Gastroesophageal sphincter (tissue), 4 donors: Measurements from ENCODE around the gene FAM78B. TPM values are rescaled to one million over a fixed set of nuclear protein-coding genes. Genes with fewer than 3 reads are reported as not detected.
A peak's percentile ranks its signal among the peaks of the same experiment; 100 is the strongest.

Experiments
- ATAC-seq: fragments of 150-250 bp; one replicate; pipeline ENCODE4 v1.9.1; 2016; ENCODE audit warnings: mild to moderate bottlenecking, moderate library complexity
- H3K27ac ChIP-seq, 4 donors: fragments of 200-600 bp; sonication (generic) in 3 of 4; 1 replicate in 3 of 4; 2 replicates in 1 of 4; pipeline ENCODE4 v1.5.1; 2016 to 2019
- H3K27me3 ChIP-seq: fragments of 200-600 bp; sonication (generic); one replicate; pipeline ENCODE4 v1.5.1; 2019
- H3K36me3 ChIP-seq, 2 donors: fragments of 200-600 bp; sonication (generic); one replicate each; pipeline ENCODE4 v1.5.1; 2019; ENCODE audit warnings: control low read depth in 1 of 2
- H3K4me1 ChIP-seq, 3 donors: fragments of 200-600 bp; sonication (generic); 1 replicate in 2 of 3; 2 replicates in 1 of 3; pipeline ENCODE4 v1.5.1; 2016 to 2019; ENCODE audit warnings: control low read depth in 2 of 3
- H3K4me3 ChIP-seq, 2 donors: fragments of 200-600 bp; sonication (generic); one replicate each; pipeline ENCODE4 v1.5.1; 2019; ENCODE audit warnings: mild to moderate bottlenecking in 1 of 2, moderate library complexity in 1 of 2
- H3K9me3 ChIP-seq, 3 donors: fragments of 200-600 bp; sonication (generic); one replicate each; pipeline ENCODE4 v1.5.1; 2017 to 2019; ENCODE audit warnings: control low read depth in 2 of 3
- EP300 ChIP-seq: sonication (generic); formaldehyde crosslinking; IDR thresholded peaks from one replicate; pipeline ENCODE4 v1.6.1; 2017; ENCODE audit warnings: antibody characterized with exemption, mild to moderate bottlenecking
- POLR2A ChIP-seq, 2 donors: fragments of 450-650 bp; IDR thresholded peaks; one replicate each; pipeline ENCODE4 v1.6.1; 2017; ENCODE audit warnings: antibody characterized with exemption in 2 of 2, mild to moderate bottlenecking in 2 of 2, moderate library complexity in 1 of 2
- POLR2AphosphoS5 ChIP-seq: sonication (generic); formaldehyde crosslinking; IDR thresholded peaks from one replicate; pipeline ENCODE4 v1.6.1; 2017; ENCODE audit warnings: antibody characterized with exemption
- WGBS, 2 donors: methylation state at CpG; one replicate each; pipeline ENCODE4 v1.1.5; 2018; ENCODE audit warnings: low coverage in 1 of 2; 5-methylcytosine and 5-hydroxymethylcytosine counted together
- total RNA-seq, 4 donors: library from RNA; depleted of rRNA; stranded (reverse); fragments of >200 nt; gene quantifications; one replicate each; pipeline ENCODE4 v1.1.0, GENCODE V29; 2016
- TF ChIP-seq, protein P1 (sequence below), 4 experiments: fragments of 200-600 bp in 2 of 4; fragments of 450-650 bp in 2 of 4; sonication (generic) in 1 of 4; IDR thresholded peaks; one replicate each; pipeline ENCODE4 v1.5.1; 2017 to 2019; ENCODE audit warnings: antibody characterized with exemption in 4 of 4, mild to moderate bottlenecking in 2 of 4, moderate library complexity in 2 of 4

FAM78B gene
- total RNA-seq, 4 donors from 2014 or later = 0.82 to 2.1 (median 1.2) TPM

GRCh38 chr1:166151804-166152203, 15.0 kb downstream of the FAM78B start:
- Histone ChIP-seq H3K27ac (no peak overlapping the region), H3K9me3 (no peaks in the 10 kb centered on the region), H3K27me3 (no peaks in the 10 kb centered on the region), H3K4me3 (no peak overlapping the region), H3K4me1 (peaks cover 0 to 4% (median 0%) of the 10 kb centered on the region in 3 donors), H3K36me3 (no peaks in the 10 kb centered on the region)
- WGBS, 2 donors = 82 to 98% methylated on average over 3 to 4 of the region's 5 CpGs
- no peak for ATAC-seq
- TF ChIP-seq, protein P1, sequence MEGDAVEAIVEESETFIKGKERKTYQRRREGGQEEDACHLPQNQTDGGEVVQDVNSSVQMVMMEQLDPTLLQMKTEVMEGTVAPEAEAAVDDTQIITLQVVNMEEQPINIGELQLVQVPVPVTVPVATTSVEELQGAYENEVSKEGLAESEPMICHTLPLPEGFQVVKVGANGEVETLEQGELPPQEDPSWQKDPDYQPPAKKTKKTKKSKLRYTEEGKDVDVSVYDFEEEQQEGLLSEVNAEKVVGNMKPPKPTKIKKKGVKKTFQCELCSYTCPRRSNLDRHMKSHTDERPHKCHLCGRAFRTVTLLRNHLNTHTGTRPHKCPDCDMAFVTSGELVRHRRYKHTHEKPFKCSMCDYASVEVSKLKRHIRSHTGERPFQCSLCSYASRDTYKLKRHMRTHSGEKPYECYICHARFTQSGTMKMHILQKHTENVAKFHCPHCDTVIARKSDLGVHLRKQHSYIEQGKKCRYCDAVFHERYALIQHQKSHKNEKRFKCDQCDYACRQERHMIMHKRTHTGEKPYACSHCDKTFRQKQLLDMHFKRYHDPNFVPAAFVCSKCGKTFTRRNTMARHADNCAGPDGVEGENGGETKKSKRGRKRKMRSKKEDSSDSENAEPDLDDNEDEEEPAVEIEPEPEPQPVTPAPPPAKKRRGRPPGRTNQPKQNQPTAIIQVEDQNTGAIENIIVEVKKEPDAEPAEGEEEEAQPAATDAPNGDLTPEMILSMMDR (IDR thresholded peaks at IDR 0.05) = no peak
- TF ChIP-seq EP300 = no peak
- no peak for TF ChIP-seq POLR2AphosphoS5
- TF ChIP-seq POLR2A (IDR thresholded peaks at IDR 0.05) = no peak

DNA sequence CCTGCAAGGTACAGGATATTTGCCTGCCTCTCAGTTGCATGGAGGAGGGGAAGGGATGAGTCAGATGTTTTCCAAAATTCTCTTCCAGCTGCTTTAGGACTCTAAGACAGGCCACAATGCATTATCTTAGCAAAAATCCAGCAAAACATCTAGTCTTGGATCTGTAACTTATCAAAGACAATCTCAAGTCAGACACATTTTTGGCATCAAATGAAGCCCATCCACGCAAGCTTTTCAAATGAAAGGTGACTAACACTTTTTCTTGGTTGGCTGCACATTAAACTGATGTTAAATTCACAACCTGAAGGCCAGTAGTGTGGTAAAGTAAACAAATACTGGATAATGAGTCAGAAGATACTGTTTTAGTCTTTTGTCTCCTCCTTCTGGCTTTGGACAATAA, 21.3 kb downstream of the FAM78B start:
- Histone ChIP-seq H3K27me3 (no peaks in the 10 kb centered on the region), H3K36me3 (no peaks in the 10 kb centered on the region), H3K4me3 (no peak overlapping the region), H3K9me3 (no peaks in the 10 kb centered on the region), H3K27ac (no peak overlapping the region), H3K4me1 (no peaks in the 10 kb centered on the region)
- 33% methylated on average over 1 of the region's 1 CpG for WGBS, 2 donors
- peak; percentile 48 for ATAC-seq
- TF ChIP-seq POLR2AphosphoS5 (no peak), EP300 (no peak), POLR2A (IDR thresholded peaks at IDR 0.05) (no peak)
- TF ChIP-seq, protein P1 (IDR thresholded peaks at IDR 0.05) = no peak

GRCh38 chr1:166141969-166142368, 24.8 kb downstream of the FAM78B start:
- H3K4me3 ChIP-seq = no peak overlapping the region
- no peaks in the 10 kb centered on the region for H3K27me3 ChIP-seq
- no peak for ATAC-seq
- no peaks in the 10 kb centered on the region for H3K9me3 ChIP-seq
- no peak overlapping the region for H3K27ac ChIP-seq
- no peaks in the 10 kb centered on the region for H3K36me3 ChIP-seq
- TF ChIP-seq POLR2AphosphoS5 = no peak
- no peak for TF ChIP-seq POLR2A (IDR thresholded peaks at IDR 0.05)
- TF ChIP-seq EP300 = no peak
- no peaks in the 10 kb centered on the region for H3K4me1 ChIP-seq

GRCh38 chr1:166140251-166140650, 26.6 kb downstream of the FAM78B start:
- ATAC-seq = no peak
- H3K27me3 ChIP-seq = no peaks in the 10 kb centered on the region
- no peak overlapping the region for H3K4me3 ChIP-seq
- no peak overlapping the region for H3K27ac ChIP-seq
- H3K36me3 ChIP-seq = no peaks in the 10 kb centered on the region
- H3K4me1 ChIP-seq = no peaks in the 10 kb centered on the region
- no peaks in the 10 kb centered on the region for H3K9me3 ChIP-seq
- 63 to 64% methylated on average over 5 to 6 of the region's 6 CpGs for WGBS, 2 donors
- TF ChIP-seq, protein P1 (IDR thresholded peaks at IDR 0.05) = no peak

DNA sequence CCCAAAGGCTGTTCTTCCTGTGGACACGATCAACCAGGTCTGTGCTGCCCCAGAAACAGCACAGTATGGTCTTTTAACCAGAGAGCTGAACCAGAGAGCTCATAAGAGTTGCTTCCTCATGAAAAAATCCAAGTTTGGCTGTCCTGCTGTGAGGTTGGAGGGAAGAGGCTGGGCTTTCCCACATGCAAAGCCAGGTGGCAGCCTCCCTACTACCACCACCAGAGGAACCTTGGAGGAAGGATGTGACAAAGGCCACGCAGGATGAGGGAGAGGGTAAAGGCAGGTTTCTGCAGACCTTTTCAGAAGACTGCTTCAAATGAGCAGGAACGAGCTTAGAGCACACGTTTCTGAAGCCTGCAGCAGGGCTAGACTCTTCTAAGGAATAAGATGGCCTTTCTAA, 27.1 kb downstream of the FAM78B start:
- H3K9me3 ChIP-seq = no peaks in the 10 kb centered on the region

More for the DNA sequence above, 27.1 kb downstream of the FAM78B start:
- TF ChIP-seq, protein P1 (IDR thresholded peaks at IDR 0.05) = no peak
- TF ChIP-seq POLR2AphosphoS5 (no peak), POLR2A (IDR thresholded peaks at IDR 0.05) (no peak), EP300 (no peak)
- H3K4me3 ChIP-seq = no peak overlapping the region
- H3K4me1 ChIP-seq = no peaks in the 10 kb centered on the region
- no peak overlapping the region for H3K27ac ChIP-seq
- no peaks in the 10 kb centered on the region for H3K36me3 ChIP-seq
- H3K27me3 ChIP-seq = no peaks in the 10 kb centered on the region
- no peak for ATAC-seq
- WGBS, 2 donors = 67% methylated on average over 3 of the region's 4 CpGs; no CpG with 5 or more reads in 1 of the 2 donors
